Lower lobe of right lung (tissue), 2 donors: Measurements from ENCODE around the gene L3MBTL2. TPM values are rescaled to one million over a fixed set of nuclear protein-coding genes. Genes with fewer than 3 reads are reported as not detected.

Experiments used
- ATAC-seq, 2 donors: fragments of 200-7000 bp; cut with Tn5 transposase; one replicate each; pipeline ENCODE4 v1.9.1; 2020 to 2022; ENCODE audit warnings: mild to moderate bottlenecking in 2 of 2, moderate library complexity in 2 of 2
- DNase-seq: peaks from one replicate; pipeline ENCODE4 v3.0.0-alpha.2; 2020
- H3K27ac ChIP-seq: fragments of 200-600 bp; one replicate; pipeline ENCODE4 v1.8.0; 2022
- H3K27me3 ChIP-seq: fragments of 200-600 bp; one replicate; pipeline ENCODE4 v1.8.0; 2022; ENCODE audit warnings: low read depth
- H3K36me3 ChIP-seq: fragments of 200-600 bp; one replicate; pipeline ENCODE4 v1.8.0; 2022; ENCODE audit warnings: mild to moderate bottlenecking
- H3K4me1 ChIP-seq: fragments of 200-600 bp; one replicate; pipeline ENCODE4 v1.8.0; 2022
- H3K4me3 ChIP-seq: fragments of 200-600 bp; one replicate; pipeline ENCODE4 v1.8.0; 2022; ENCODE audit warnings: mild to moderate bottlenecking
- H3K9me3 ChIP-seq: fragments of 200-600 bp; one replicate; pipeline ENCODE4 v1.8.0; 2022
- CTCF ChIP-seq: fragments of 200-600 bp; IDR thresholded peaks from one replicate; pipeline ENCODE4 v1.8.0; 2022; ENCODE audit warnings: antibody characterized with exemption, mild to moderate bottlenecking
- intact Hi-C: fragments of 100-400 bp; cut with DNase I; formaldehyde crosslinking; loops from one replicate; pipeline ENCODE4 v1.11.0; 2022
- total RNA-seq: library from RNA; stranded (reverse); fragmentation: NEBNext Ultra II Directional; extraction: Animal tissue kit (Norgen Biotek cat#: 25700); gene quantifications from one replicate; pipeline ENCODE4 v1.2.1, GENCODE V29; 2021
- donor health status: DM: no; HTN: yes; CAD: no; lungs with severe emphysema.

Gene L3MBTL2
- total RNA-seq, 1 donor from 2014 or later, result 22.8 TPM

GRCh38 chr22:41181349-41182241 is 23.5 kb upstream of the L3MBTL2 start:
- peak; percentile 80 to 84 for ATAC-seq
- intact Hi-C loops, result no loop called here
- H3K27ac ChIP-seq, result no peak overlapping the region

GRCh38 chr22:41184679-41185078 is 20.4 kb upstream of the L3MBTL2 start:
- no peak overlapping the region for H3K27ac ChIP-seq
- no peaks in the 10 kb centered on the region for H3K27me3 ChIP-seq
- no peak for DNase-seq
- intact Hi-C loops, result no loop called here
- H3K4me3 ChIP-seq, result no peak overlapping the region
- TF ChIP-seq CTCF, result no peak
- H3K9me3 ChIP-seq, result no peaks in the 10 kb centered on the region
- no peak for ATAC-seq
- H3K4me1 ChIP-seq, result peaks cover 11% of the 10 kb centered on the region
- H3K36me3 ChIP-seq, result peaks cover 7% of the 10 kb centered on the region

More at GRCh38 chr22:41181349-41182241, 23.5 kb upstream of the L3MBTL2 start:
- H3K36me3 ChIP-seq, result peaks cover 35% of the 10 kb centered on the region
- TF ChIP-seq CTCF, result no peak
- no peaks in the 10 kb centered on the region for H3K27me3 ChIP-seq
- H3K4me1 ChIP-seq, result peaks cover 11% of the 10 kb centered on the region
- no peak for DNase-seq
- no peak overlapping the region for H3K4me3 ChIP-seq
- H3K9me3 ChIP-seq, result no peaks in the 10 kb centered on the region

GRCh38 chr22:41191467-41191866 is 13.6 kb upstream of the L3MBTL2 start:
- no peaks in the 10 kb centered on the region for H3K4me1 ChIP-seq
- no peak overlapping the region for H3K4me3 ChIP-seq
- H3K27me3 ChIP-seq, result no peaks in the 10 kb centered on the region
- DNase-seq (no peak), ATAC-seq (no peak)
- intact Hi-C loops, result no loop called here
- no peak overlapping the region for H3K27ac ChIP-seq
- no peak for TF ChIP-seq CTCF
- H3K9me3 ChIP-seq, result no peaks in the 10 kb centered on the region
- no peaks in the 10 kb centered on the region for H3K36me3 ChIP-seq

- Histone ChIP-seq H3K36me3 (no peaks in the 10 kb centered on the region), H3K4me3 (no peak overlapping the region), H3K4me1 (peaks cover 17% of the 10 kb centered on the region), H3K9me3 (no peaks in the 10 kb centered on the region), H3K27me3 (no peaks in the 10 kb centered on the region), H3K27ac (no peak overlapping the region)
- no peak for TF ChIP-seq CTCF
- DNase-seq (no peak), ATAC-seq (no peak)
- intact Hi-C loops, result no loop called here
Measured at GRCh38 chr22:41193829-41194228, 11.3 kb upstream of the L3MBTL2 start.

GRCh38 chr22:41197038-41197972 is 7.8 kb upstream of the L3MBTL2 start:
- ATAC-seq, result peak; percentile 94 to 95
- Histone ChIP-seq H3K36me3 (no peaks in the 10 kb centered on the region), H3K4me3 (peak overlapping the region; percentile 82), H3K4me1 (peaks cover 19% of the 10 kb centered on the region), H3K27me3 (no peaks in the 10 kb centered on the region), H3K9me3 (no peaks in the 10 kb centered on the region), H3K27ac (peak overlapping the region; percentile 77)
- DNase-seq, result peak; percentile 89
- peak; percentile 10 for TF ChIP-seq CTCF
- intact Hi-C loops, result no loop called here
